HT-29 (cell line): ENCODE measurements around the gene CCDC158. TPM values are rescaled to one million over a fixed set of nuclear protein-coding genes. Genes with fewer than 3 reads are reported as not detected.
A peak's percentile ranks its signal among the peaks of the same experiment; 100 is the strongest.
"Not testable (repeated sequence)": the region's sequence is repeated elsewhere in the genome, so short reads cannot be mapped to it uniquely, and the experiment has no call there.

Experiments
- DNase-seq: peaks from one replicate; pipeline ENCODE4 v3.0.0-alpha.2; 2015; ENCODE audit warnings: low spot score
- small RNA-seq: library from RNA; depleted of rRNA; stranded (forward); fragments of <200 nt; gene quantifications from one replicate; pipeline ENCODE3, GENCODE V24; 2014
- total RNA-seq: library from RNA; depleted of rRNA; stranded (reverse); fragments of >200 nt; shearing (Covaris generic); gene quantifications from 2 replicates; pipeline ENCODE4 v1.2.3, GENCODE V29; 2014; rRNA removed

CCDC158 gene
- total RNA-seq, 1 experiment from 2014 or later = not detected

- not testable (repeated sequence) for DNase-seq
These were observed 139.3 kb downstream of the CCDC158 start for GRCh38 chr4:76281594-76281993.

GRCh38 chr4:76280488-76281441, 140.2 kb downstream of the CCDC158 start:
- DNase-seq = no peak

GRCh38 chr4:76279462-76279861, 141.5 kb downstream of the CCDC158 start:
- DNase-seq = peak; percentile 31

- no peak for DNase-seq
These were observed 142.4 kb downstream of the CCDC158 start for GRCh38 chr4:76278583-76278982.

GRCh38 chr4:76277667-76278066, 143.3 kb downstream of the CCDC158 start:
- no peak for DNase-seq

GRCh38 chr4:76276813-76277212, 144.1 kb downstream of the CCDC158 start:
- no peak for DNase-seq

- peak; percentile 3 for DNase-seq
These were observed 145.3 kb downstream of the CCDC158 start for GRCh38 chr4:76275486-76276124.

- DNase-seq = no peak
These were observed 147.9 kb downstream of the CCDC158 start for GRCh38 chr4:76272999-76273398.

GRCh38 chr4:76272582-76272981, 148.4 kb downstream of the CCDC158 start:
- no peak for DNase-seq

- no peak for DNase-seq
These were observed 148.9 kb downstream of the CCDC158 start for GRCh38 chr4:76272073-76272472.

GRCh38 chr4:76271248-76271647, 149.7 kb downstream of the CCDC158 start:
- DNase-seq = no peak

- no peak for DNase-seq
These were observed 150.4 kb downstream of the CCDC158 start for GRCh38 chr4:76270244-76271175.

- no peak for DNase-seq
These were observed 153.1 kb downstream of the CCDC158 start for GRCh38 chr4:76267811-76268210.

- no peak for DNase-seq
These were observed 154.3 kb downstream of the CCDC158 start for GRCh38 chr4:76266627-76267026.

GRCh38 chr4:76265631-76266218, 155.2 kb downstream of the CCDC158 start:
- DNase-seq = no peak

Small RNA genes lying within 50 kb of the gene (small RNA-seq; reads per million reads assigned to genes)
- gene RF00278 = not detected
- gene RNU6-1000P = not detected

Other genes with a start within 250 kb of the CCDC158 start
- gene SCARB2, start 207.3 kb downstream of the CCDC158 start, total RNA-seq = 99.5 and 105 TPM in 2 replicates
- gene FAM47E, start 169.4 kb downstream of the CCDC158 start, total RNA-seq = 2.4 and 2.9 TPM in 2 replicates
- 3.3 and 4.0 TPM in 2 replicates for gene STBD1, start 114.4 kb downstream of the CCDC158 start, total RNA-seq
- 62.1 and 70.6 TPM in 2 replicates for gene SHROOM3, start 14.1 kb upstream of the CCDC158 start, total RNA-seq